HG03060 (cell line): Measurements from ENCODE around the gene STIMATE.

Source experiments
- ATAC-seq: cut with Tn5 transposase; IDR thresholded peaks from one replicate; pipeline ENCODE4 v1.9.1; 2021; ENCODE audit warnings: low read depth, moderate number of reproducible peaks; ENCODE audit not compliant: unreplicated experiment

STIMATE gene

DNA sequence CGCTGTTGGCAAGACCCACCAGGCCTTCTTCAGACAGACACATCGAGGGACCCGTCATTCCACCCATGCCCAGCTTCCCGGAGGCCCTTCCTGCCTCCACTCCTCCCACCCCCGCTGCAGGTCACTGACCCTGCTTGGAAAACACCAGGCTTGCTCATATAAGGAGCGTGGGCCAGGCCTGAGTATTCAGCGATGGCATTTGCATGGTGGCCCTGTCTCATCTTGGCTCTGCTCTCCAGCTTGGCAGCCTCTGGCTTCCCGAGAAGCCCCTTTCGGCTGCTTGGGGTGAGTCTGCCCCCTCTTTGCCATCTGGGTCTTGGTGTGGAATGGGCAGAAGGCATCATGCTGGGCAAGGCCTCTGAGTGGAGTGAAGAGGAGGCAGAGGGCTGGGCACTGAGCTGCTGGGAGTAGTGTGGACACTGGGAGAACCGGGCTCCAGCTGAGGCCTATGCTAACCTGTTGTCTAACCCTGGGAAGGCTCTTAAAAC lies 102.7 kb downstream of the STIMATE start, which contains the start of gene ITIH3:
TSS of gene ITIH3 (plus strand) at position 185 of the 488 bp plus-strand sequence. CDS start at position 193, 8 bp downstream.
- ATAC-seq: no peak

DNA sequence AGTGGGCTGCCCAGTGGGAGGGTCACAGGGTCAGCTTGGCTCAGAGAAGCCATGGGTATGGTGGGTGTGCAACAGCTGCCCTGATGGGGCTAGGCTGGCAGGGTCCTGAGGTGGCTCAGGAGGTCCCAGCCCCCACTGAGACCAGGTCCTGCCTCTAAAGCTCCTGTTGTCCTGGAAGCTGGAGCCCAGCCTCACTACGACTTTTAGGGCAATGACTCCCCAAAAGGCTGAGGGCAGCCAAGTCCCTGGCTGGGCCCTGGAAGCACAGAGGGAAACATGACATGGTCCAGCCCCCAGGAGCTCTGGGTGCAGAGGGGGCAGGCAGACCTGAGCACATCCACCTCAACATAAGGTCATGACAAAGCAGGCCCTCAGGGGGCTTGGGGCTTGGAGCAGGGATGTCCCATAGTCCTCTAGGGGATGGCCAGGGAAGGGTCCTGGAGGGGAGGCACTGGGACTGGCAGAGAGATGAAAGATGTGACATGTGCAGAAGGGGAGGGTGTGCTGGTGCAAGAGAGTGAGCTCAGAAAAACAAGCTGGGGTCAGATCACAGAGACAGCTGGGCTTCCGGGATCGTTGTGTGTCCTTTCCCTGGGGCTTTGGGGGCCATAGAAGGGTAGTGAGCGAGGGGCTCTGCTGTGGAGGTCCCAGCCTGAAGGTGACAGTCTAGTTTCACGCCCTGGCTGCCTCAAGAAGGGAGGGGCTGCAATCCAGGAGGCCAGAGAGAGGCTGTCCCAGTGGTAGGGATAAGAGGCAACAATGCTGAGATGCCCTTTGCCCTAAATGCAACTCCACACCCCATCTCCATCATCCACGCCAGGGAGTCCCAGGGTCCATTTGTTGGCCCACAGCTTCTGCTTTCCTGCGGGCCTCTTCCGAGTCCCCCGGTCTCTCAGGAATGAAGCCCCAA lies 103.4 kb downstream of the STIMATE start:
- ATAC-seq: no peak

GRCh38 chr3:52792961-52793695 lies 104.2 kb downstream of the STIMATE start:
- ATAC-seq: no peak

GRCh38 chr3:52792413-52792812 lies 104.9 kb downstream of the STIMATE start:
- no peak for ATAC-seq

- no peak for ATAC-seq
Observed at GRCh38 chr3:52791928-52792327, 105.4 kb downstream of the STIMATE start.

DNA sequence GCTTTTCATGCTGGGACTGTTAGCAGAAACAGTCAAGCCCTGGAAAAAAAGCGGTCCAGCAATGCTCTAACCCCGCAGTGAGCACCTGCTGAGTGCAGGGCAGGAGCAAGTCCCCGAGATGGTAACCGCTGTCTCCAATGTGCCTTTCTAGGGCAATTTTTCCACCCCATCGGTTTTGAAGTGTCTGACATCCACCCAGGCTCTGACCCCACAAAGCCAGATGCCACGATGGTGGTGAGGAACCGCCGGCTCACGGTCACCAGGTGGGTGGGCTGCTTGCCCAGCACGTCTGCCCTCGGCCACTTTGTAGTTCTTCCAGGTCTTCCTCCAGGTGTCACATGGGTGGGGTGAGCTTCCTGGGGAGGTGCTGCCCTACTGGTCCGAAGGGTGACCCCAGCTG lies 106.0 kb downstream of the STIMATE start:
- ATAC-seq: no peak

- ATAC-seq: no peak
Observed at GRCh38 chr3:52790741-52791140, 106.6 kb downstream of the STIMATE start.

- no peak for ATAC-seq
Observed at GRCh38 chr3:52790337-52790736, 107.0 kb downstream of the STIMATE start.

DNA sequence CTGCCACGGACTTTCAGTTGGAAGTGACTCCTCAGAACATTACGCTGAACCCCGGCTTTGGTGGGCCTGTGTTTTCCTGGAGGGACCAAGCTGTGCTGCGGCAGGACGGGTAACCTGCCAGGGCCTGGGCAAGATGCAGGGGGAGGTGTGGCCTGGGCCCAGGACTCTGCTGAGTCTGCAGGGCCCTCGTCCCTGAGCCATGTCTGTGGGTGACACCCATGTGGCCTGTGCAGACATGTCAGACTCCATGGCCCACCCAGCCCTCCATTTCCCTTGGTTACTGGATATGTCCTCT lies 107.7 kb downstream of the STIMATE start:
- ATAC-seq: no peak

GRCh38 chr3:52788890-52789745 lies 108.2 kb downstream of the STIMATE start:
- ATAC-seq: no peak

DNA sequence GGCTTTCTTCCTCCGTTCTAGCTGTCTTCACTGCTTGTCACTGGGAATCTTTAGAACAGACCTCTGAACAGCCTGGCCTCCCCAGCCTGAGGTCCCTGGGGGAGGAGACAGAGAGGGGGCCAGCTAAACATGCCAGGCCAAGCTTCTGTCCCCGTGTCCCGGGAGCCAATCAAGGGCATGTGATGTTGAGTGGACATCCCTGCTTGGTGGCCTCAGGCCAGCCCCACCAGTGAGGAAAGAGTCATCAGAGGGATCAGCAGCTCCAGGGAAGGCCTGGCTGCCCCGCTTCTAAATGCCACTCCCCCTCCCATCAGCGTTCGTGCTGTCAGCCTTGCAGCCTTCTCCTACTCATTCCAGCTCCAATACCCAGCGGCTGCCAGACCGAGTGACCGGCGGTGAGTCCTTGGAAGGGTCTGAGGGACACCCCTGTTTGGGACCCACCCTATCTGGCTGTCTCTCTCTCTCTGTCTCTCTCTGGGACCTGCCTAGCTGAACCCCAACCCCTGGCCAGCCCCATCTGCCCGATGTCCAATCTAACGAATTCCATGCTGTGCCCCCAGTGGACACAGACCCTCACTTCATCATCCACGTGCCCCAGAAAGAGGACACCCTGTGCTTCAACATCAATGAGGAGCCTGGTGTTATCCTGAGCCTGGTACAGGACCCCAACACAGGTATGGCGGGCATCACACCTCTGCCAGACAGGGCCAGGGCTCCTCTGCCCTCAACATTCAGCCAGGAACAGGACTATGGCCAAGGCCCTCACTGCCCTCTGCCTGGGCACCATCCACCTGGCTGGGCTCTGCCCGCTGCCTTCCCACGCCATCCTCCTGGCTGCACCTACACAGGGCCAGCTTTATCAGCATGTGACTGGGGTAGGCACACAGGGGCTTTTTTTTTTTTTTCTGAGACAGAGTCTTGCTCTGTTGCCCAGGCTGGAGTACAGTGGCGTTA lies 109.4 kb downstream of the STIMATE start:
- ATAC-seq: no peak

DNA sequence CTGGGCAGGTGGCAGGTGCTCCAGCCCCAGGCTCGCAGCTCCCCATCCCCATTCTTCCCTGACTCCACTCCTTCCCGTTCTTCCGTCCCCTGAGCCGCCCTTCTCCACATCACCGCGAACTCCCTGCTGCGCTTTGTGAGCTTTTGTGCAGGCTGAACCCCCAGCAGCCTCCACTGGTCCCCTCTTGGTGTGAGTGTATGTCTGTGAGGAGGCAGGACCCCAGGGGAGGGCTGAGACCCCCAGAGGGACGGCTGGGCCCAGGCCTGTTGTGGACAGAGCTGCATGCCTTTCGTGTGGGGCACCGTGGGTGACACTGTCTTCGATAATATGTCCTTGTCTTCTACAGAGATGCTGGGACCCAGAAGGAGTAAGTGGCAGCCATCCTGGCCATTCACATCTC lies 110.1 kb downstream of the STIMATE start:
- no peak for ATAC-seq
